Spleen (tissue), 11 donors: ENCODE data around the gene ANKRD31. TPM values are rescaled to one million over a fixed set of nuclear protein-coding genes. Genes with fewer than 3 reads are reported as not detected.
A peak's percentile ranks its signal among the peaks of the same experiment; 100 is the strongest.

ENCODE experiments used
- DNase-seq: peaks from one replicate; pipeline ENCODE4 v3.0.0-alpha.2; 2020
- H3K27ac ChIP-seq, 8 donors: fragments of 200-600 bp; sonication (generic) in 7 of 8; 1 replicate in 4 of 8; 2 replicates in 4 of 8; pipeline versions ENCODE4 v1.5.0 to v1.8.0; 2016 to 2021; ENCODE audit warnings: inconsistent platforms in 4 of 8, mild to moderate bottlenecking in 4 of 8, moderate library complexity in 1 of 8
- H3K27me3 ChIP-seq, 7 donors: fragments of 200-600 bp; sonication (generic) in 6 of 7; replicated peaks in 1 of 7; 1 replicate in 4 of 7; 2 replicates in 3 of 7; pipeline versions ENCODE4 v1.5.0 to v1.8.0; 2016 to 2021; ENCODE audit warnings: inconsistent platforms in 3 of 7, mild to moderate bottlenecking in 1 of 7
- H3K36me3 ChIP-seq, 6 donors: fragments of 200-600 bp; sonication (generic) in 5 of 6; 1 replicate in 4 of 6; 2 replicates in 2 of 6; pipeline versions ENCODE4 v1.5.0 to v1.8.0; 2016 to 2021; ENCODE audit warnings: inconsistent platforms in 2 of 6
- H3K4me1 ChIP-seq, 6 donors: fragments of 200-600 bp; sonication (generic) in 5 of 6; 1 replicate in 3 of 6; 2 replicates in 3 of 6; pipeline versions ENCODE4 v1.5.0 to v1.8.0; 2016 to 2021; ENCODE audit warnings: inconsistent platforms in 3 of 6
- H3K4me3 ChIP-seq, 8 donors: fragments of 200-600 bp; sonication (generic) in 7 of 8; 1 replicate in 4 of 8; 2 replicates in 4 of 8; pipeline versions ENCODE4 v1.5.0 to v1.8.0; 2016 to 2021; ENCODE audit warnings: inconsistent platforms in 4 of 8, mild to moderate bottlenecking in 4 of 8, moderate library complexity in 2 of 8
- H3K9me3 ChIP-seq, 8 donors: fragments of 200-600 bp; sonication (generic) in 7 of 8; 1 replicate in 4 of 8; 2 replicates in 4 of 8; pipeline versions ENCODE4 v1.5.0 to v1.8.0; 2016 to 2021; ENCODE audit warnings: inconsistent platforms in 4 of 8
- POLR2A ChIP-seq, 3 donors: fragments of 450-650 bp; IDR thresholded peaks; one replicate each; pipeline ENCODE4 v1.5.1; 2017; ENCODE audit warnings: antibody characterized with exemption in 3 of 3, mild to moderate bottlenecking in 1 of 3
- POLR2AphosphoS5 ChIP-seq, 3 donors: sonication (generic); formaldehyde crosslinking; IDR thresholded peaks; one replicate each; pipeline ENCODE4 v1.5.1; 2017; ENCODE audit warnings: antibody characterized with exemption in 3 of 3
- WGBS, 5 donors: extraction: QIAGEN DNeasy Blood & Tissue Kit in 3 of 5; methylation state at CpG; one replicate each; pipeline versions ENCODE4 v1.1.5 to v1.1.7; 2013 to 2018; 5-methylcytosine and 5-hydroxymethylcytosine counted together
- intact Hi-C: fragments of 100-400 bp; cut with DNase I; formaldehyde crosslinking; loops from one replicate; pipeline ENCODE4 v1.15.0; 2023; ENCODE audit warnings: low total_unique reads
- polyA plus RNA-seq, 3 donors: library from polyadenylated mRNA; stranded (reverse); fragments of 200-250 nt; gene quantifications; one replicate each; pipeline ENCODE4 v1.2.1, GENCODE V29; 2013
- total RNA-seq, 7 donors: library from RNA; depleted of rRNA in 3 of 7; stranded (reverse); fragments of >200 nt in 3 of 7; fragmentation: NEBNext Ultra II Directional in 4 of 7; extraction: Animal tissue kit (Norgen Biotek cat#: 25700) in 4 of 7; gene quantifications; one replicate each; pipeline versions ENCODE4 v1.1.0 to v1.2.1, GENCODE V29; 2016 to 2021
- TF ChIP-seq, protein P1 (sequence below), 11 experiments: fragments of 200-600 bp in 7 of 11; fragments of 450-650 bp in 4 of 11; sonication (generic) in 4 of 11; IDR thresholded peaks in 8 of 11; conservative IDR thresholded peaks in 3 of 11; 1 replicate in 7 of 11; 2 replicates in 4 of 11; pipeline versions ENCODE4 v1.4.0 to v1.8.0; 2016 to 2021; ENCODE audit warnings: antibody characterized with exemption in 11 of 11, inconsistent platforms in 4 of 11, mild to moderate bottlenecking in 1 of 11
- donor health status: healthy with polysubstance abuse.
- donor health status: DM: no; HTN: no; CAD: no; lungs with moderate emphysema.
- donor health status: DM: no; HTN: no; CAD: no.
- donor health status: Bipolar disorder and iron deficiency.
- donor health status: healthy.
- donor health status: DM: no; HTN: no; CAD: no.
- donor health status: DM: yes; HTN: yes; CAD: no.

The ANKRD31 gene
- total and polyA plus RNA-seq, 10 donors, result 0.03 to 0.51 (median 0.22) TPM

DNA sequence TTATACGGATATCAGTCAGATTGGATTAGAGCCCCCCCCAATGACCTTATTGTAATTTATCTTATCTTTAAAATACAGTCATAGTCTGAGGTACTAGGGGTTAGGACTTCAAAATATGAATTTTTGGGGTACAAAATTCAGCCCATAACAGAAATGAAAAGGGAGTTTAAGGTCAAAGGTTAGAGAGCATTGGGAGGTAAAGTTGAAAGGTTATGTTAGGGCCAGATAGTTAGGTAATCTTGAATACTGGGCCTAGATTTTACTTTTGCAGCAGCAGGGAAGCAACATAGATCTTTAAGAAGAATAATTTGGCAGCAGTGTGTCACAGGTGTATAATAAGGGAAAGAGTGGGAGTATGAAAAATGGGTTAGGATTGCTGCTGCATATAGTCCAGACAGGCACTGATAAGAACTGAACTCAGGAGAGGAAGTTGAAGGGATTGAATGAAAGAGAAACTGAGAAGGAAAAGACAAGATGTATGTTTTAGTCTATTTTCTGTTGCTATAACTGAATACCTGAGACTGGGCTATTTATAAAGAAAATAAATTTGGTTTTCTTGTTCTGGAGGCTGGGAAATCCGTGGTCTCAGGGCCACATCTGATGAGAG is 173.7 kb downstream of the ANKRD31 start:
- Histone ChIP-seq H3K36me3 (no peaks in the 10 kb centered on the region), H3K27ac (no peak overlapping the region), H3K27me3 (no peaks in the 10 kb centered on the region), H3K4me1 (peaks cover 0 to 2% (median 0%) of the 10 kb centered on the region in 6 donors), H3K9me3 (no peaks in the 10 kb centered on the region), H3K4me3 (no peak overlapping the region)
- TF ChIP-seq POLR2A (IDR thresholded peaks at IDR 0.05) (no peak), POLR2AphosphoS5 (IDR thresholded peaks at IDR 0.05) (no peak)
- TF ChIP-seq, protein P1, sequence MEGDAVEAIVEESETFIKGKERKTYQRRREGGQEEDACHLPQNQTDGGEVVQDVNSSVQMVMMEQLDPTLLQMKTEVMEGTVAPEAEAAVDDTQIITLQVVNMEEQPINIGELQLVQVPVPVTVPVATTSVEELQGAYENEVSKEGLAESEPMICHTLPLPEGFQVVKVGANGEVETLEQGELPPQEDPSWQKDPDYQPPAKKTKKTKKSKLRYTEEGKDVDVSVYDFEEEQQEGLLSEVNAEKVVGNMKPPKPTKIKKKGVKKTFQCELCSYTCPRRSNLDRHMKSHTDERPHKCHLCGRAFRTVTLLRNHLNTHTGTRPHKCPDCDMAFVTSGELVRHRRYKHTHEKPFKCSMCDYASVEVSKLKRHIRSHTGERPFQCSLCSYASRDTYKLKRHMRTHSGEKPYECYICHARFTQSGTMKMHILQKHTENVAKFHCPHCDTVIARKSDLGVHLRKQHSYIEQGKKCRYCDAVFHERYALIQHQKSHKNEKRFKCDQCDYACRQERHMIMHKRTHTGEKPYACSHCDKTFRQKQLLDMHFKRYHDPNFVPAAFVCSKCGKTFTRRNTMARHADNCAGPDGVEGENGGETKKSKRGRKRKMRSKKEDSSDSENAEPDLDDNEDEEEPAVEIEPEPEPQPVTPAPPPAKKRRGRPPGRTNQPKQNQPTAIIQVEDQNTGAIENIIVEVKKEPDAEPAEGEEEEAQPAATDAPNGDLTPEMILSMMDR (IDR thresholded peaks at IDR 0.05 in 8 of 11, conservative IDR thresholded peaks at IDR 0.05 in 3 of 11), result no peak
- no peak for DNase-seq
- 77 to 86% (median 80%) methylated on average over 2 of the region's 2 CpGs for WGBS, 5 donors
- intact Hi-C loops, result no loop called here

DNA sequence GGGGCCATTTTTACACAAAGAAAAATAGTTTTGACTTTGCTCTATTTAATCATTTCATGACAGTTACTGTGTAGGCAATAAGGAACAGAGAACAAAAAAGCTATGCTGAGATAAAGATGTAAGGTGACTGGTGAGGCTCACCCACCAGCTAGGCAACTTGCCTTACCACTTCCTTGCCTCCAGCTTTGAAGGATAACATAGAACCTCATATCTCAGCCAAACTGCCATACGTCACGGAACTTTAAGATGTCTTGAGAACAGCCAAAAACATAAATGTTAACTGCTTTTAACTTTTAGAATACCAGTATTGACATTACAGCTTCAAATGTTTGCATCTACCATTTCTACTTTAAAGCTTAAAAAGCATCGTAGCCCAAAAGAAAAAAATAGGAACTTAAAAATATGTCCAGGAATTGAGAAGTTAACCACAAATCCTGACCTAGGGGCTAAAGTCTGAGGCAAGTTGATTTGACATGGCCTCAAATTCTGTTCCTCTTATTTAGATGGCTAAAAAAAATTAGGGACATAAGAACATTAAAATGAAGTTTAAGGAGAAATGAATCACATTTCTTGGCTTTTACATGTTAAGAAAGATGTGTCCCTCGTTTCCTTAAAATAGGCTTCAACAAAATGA is 176.6 kb downstream of the ANKRD31 start:
- Histone ChIP-seq H3K36me3 (no peaks in the 10 kb centered on the region), H3K4me3 (no peak overlapping the region), H3K27ac (peak overlapping the region in 4 of 8 donors; percentile 13 to 65 (median 49)), H3K27me3 (peaks cover 0 to 16% (median 0%) of the 10 kb centered on the region in 7 donors), H3K4me1 (peaks cover 0 to 14% (median 5%) of the 10 kb centered on the region in 6 donors), H3K9me3 (no peaks in the 10 kb centered on the region)
- intact Hi-C loops, result no loop called here
- TF ChIP-seq, protein P1 (IDR thresholded peaks at IDR 0.05 in 8 of 11, conservative IDR thresholded peaks at IDR 0.05 in 3 of 11), result no peak
- no peak for TF ChIP-seq POLR2A (IDR thresholded peaks at IDR 0.05)
- TF ChIP-seq POLR2AphosphoS5 (IDR thresholded peaks at IDR 0.05), result no peak
- no peak for DNase-seq
- WGBS, 5 donors, result 29 to 50% (median 37%) methylated on average over 4 of the region's 4 CpGs

DNA sequence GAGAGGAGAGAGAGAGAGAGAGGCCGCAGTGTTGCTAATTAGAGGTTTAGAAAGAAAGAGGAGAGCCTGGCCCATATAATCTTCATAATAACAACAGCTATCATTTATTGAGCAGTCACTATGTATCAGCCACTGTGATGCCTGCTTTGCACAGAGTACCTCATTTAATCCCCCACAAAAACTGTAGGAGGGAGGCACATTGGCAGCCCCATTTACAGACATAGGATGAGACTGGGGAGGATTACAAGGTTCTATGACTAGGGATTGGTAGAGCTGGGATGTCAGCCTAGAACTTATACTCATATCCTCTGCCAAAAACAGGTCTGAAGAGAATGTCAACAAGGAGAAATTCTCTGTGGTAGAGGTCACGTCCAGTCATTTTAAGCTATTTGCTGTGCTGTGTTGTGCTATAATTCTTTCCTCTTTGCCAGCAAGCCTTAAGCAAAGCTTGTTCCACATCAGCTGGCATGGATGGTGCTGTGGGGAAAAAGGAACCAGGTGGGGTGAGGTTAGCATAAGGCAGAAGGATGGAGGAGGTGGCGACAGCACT is 177.6 kb downstream of the ANKRD31 start:
- no peak for TF ChIP-seq POLR2A (IDR thresholded peaks at IDR 0.05)
- TF ChIP-seq POLR2AphosphoS5 (IDR thresholded peaks at IDR 0.05), result no peak
- TF ChIP-seq, protein P1 (IDR thresholded peaks at IDR 0.05 in 8 of 11, conservative IDR thresholded peaks at IDR 0.05 in 3 of 11), result no peak
- intact Hi-C loops, result no loop called here

DNA sequence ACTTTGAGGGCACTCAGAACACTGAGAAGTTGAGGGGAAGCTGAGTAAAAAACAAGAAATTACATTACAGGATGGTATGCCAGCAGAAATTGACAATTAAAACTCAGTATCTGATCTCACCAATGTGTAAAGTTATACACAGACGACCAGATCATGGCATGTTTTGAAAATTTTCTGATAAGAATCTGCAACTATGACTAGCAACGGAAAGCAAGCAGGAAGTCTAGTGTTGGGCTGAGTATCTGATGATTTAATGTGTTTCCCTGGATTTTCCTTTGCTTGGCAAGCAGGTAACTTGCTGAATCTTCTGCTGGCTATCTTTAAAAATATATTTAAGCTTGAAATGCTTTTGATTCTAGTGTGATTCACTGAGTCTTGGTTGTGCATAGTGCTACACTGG is 179.1 kb downstream of the ANKRD31 start:
- peaks cover 0 to 41% (median 12%) of the 10 kb centered on the region in 7 donors for H3K27me3 ChIP-seq
- H3K36me3 ChIP-seq, result no peaks in the 10 kb centered on the region
- intact Hi-C loops, result no loop called here
- no peak for DNase-seq
- peak overlapping the region in 1 of 8 donors; percentile 55 for H3K27ac ChIP-seq
- 13 to 36% (median 18%) methylated on average over 2 of the region's 2 CpGs for WGBS, 5 donors
- TF ChIP-seq POLR2AphosphoS5 (IDR thresholded peaks at IDR 0.05) (no peak), POLR2A (IDR thresholded peaks at IDR 0.05) (no peak)
- H3K4me3 ChIP-seq, result no peak overlapping the region
- H3K9me3 ChIP-seq, result no peaks in the 10 kb centered on the region
- peaks cover 0 to 39% (median 22%) of the 10 kb centered on the region in 6 donors for H3K4me1 ChIP-seq

More for the DNA sequence above, 177.6 kb downstream of the ANKRD31 start:
- H3K4me3 ChIP-seq, result no peak overlapping the region
- H3K36me3 ChIP-seq, result no peaks in the 10 kb centered on the region
- peaks cover 0 to 26% (median 0%) of the 10 kb centered on the region in 7 donors for H3K27me3 ChIP-seq
- peak overlapping the region in 5 of 8 donors; percentile 2 to 65 (median 43) for H3K27ac ChIP-seq
- H3K4me1 ChIP-seq, result peaks cover 0 to 24% (median 13%) of the 10 kb centered on the region in 6 donors
- 87 to 90% (median 89%) methylated on average over 3 of the region's 3 CpGs for WGBS, 5 donors
- DNase-seq, result no peak
- H3K9me3 ChIP-seq, result no peaks in the 10 kb centered on the region
